GM12892 (cell line): ENCODE results near the gene MYOM3.

Source experiments
- POLR2A ChIP-seq: IDR thresholded peaks from 2 replicates; pipeline ENCODE4 v1.6.1; 2011; ENCODE audit warnings: low read depth, low read length, control low read depth
- POLR2AphosphoS5 ChIP-seq: IDR thresholded peaks from 2 replicates; pipeline ENCODE4 v1.6.1; 2011; ENCODE audit warnings: low read depth, low read length, control low read depth

- no peak for TF ChIP-seq POLR2A
- TF ChIP-seq POLR2AphosphoS5 = no peak
Observed at GRCh38 chr1:24127801-24128363, 15.9 kb upstream of the MYOM3 start.
